ENCODE results near the gene PLSCR1.

PLSCR1 gene

DNA sequence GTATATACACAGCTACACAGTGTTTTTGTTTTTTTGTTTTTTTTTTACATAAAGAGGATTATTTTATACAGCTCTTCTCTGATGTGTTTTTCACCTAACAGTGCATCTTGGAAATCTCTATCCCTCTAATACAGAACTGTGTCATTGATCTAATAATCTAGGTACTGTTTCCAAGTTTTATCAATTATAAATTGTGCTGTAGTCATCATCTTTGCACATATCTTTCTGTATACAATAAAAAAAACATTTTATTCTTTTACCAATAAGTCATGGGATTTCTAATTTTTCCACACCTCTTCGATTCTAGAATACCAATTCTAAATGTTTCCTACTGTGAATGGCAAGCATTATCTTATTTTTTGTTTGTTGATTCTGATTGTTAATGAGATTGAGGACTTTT, 73.4 kb downstream of the PLSCR1 start:
- TF ChIP-seq ZNF70 (CRISPR knock-in tag; IDR thresholded peaks at IDR 0.05) = no peak
- TF ChIP-seq PPARA (CRISPR knock-in tag; IDR thresholded peaks at IDR 0.05; ENCODE audit: borderline replicate concordance) = no peak
- TF ChIP-seq, protein P1, sequence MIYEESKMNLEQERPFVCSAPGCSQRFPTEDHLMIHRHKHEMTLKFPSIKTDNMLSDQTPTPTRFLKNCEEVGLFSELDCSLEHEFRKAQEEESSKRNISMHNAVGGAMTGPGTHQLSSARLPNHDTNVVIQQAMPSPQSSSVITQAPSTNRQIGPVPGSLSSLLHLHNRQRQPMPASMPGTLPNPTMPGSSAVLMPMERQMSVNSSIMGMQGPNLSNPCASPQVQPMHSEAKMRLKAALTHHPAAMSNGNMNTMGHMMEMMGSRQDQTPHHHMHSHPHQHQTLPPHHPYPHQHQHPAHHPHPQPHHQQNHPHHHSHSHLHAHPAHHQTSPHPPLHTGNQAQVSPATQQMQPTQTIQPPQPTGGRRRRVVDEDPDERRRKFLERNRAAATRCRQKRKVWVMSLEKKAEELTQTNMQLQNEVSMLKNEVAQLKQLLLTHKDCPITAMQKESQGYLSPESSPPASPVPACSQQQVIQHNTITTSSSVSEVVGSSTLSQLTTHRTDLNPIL (CRISPR knock-in tag; IDR thresholded peaks at IDR 0.05; ENCODE audit: low read depth) = no peak
- TF ChIP-seq ZNF565 (CRISPR knock-in tag; conservative IDR thresholded peaks at IDR 0.05; ENCODE audit: low read depth) = no peak
- TF ChIP-seq TCF4 (CRISPR knock-in tag; IDR thresholded peaks at IDR 0.05; ENCODE audit: borderline replicate concordance) = no peak
- no peak for TF ChIP-seq ISL1 (CRISPR knock-in tag; IDR thresholded peaks at IDR 0.05)
- ATAC-seq = no peak

DNA sequence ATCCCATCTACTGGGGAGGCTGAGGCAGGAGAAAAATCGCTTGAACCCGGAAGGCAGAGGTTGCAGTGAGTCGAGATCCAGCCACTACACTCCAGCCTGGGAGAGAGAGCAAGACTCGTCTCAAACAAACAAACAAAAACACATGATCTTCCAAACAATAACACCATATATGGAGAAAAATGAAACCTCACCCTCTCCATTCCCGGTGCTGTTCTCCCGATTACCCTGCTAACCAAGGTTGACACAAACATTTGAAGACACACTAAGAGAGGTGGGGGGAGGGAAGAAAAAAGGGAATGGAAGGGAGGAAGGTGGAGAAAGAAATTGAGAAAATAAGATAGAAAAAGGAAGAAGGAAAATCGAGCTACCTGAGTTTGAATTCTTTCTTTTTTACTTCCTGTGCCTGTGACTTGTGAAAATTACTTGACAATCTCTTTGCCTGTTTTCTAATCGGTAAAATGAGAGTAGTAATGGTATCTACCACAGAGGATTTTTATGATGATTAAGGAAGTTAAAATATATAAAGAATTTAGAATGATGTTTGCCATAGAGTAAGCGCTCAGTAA, 73.9 kb downstream of the PLSCR1 start:
- no peak for TF ChIP-seq TCF4 (CRISPR knock-in tag; IDR thresholded peaks at IDR 0.05; ENCODE audit: borderline replicate concordance)
- no peak for TF ChIP-seq ZFP3 (CRISPR knock-in tag; IDR thresholded peaks at IDR 0.05)
- TF ChIP-seq, protein P1 (CRISPR knock-in tag; IDR thresholded peaks at IDR 0.05; ENCODE audit: low read depth) = no peak
- no peak for TF ChIP-seq ZFP30 (CRISPR knock-in tag; IDR thresholded peaks at IDR 0.05)
- TF ChIP-seq TOX (CRISPR knock-in tag; IDR thresholded peaks at IDR 0.05; ENCODE audit: borderline replicate concordance) = no peak
- no peak for TF ChIP-seq ZNF8 (CRISPR knock-in tag; IDR thresholded peaks at IDR 0.05)
- no peak for TF ChIP-seq ZNF70 (CRISPR knock-in tag; IDR thresholded peaks at IDR 0.05)
- no peak for TF ChIP-seq CSDC2 (CRISPR knock-in tag; IDR thresholded peaks at IDR 0.05)
- no peak for TF ChIP-seq BACH2 (CRISPR knock-in tag; IDR thresholded peaks at IDR 0.05; ENCODE audit: borderline replicate concordance)
- no peak for TF ChIP-seq ISL1 (CRISPR knock-in tag; IDR thresholded peaks at IDR 0.05)
- no peak for TF ChIP-seq ESRRG (CRISPR knock-in tag; IDR thresholded peaks at IDR 0.05)
- no peak for ATAC-seq

DNA sequence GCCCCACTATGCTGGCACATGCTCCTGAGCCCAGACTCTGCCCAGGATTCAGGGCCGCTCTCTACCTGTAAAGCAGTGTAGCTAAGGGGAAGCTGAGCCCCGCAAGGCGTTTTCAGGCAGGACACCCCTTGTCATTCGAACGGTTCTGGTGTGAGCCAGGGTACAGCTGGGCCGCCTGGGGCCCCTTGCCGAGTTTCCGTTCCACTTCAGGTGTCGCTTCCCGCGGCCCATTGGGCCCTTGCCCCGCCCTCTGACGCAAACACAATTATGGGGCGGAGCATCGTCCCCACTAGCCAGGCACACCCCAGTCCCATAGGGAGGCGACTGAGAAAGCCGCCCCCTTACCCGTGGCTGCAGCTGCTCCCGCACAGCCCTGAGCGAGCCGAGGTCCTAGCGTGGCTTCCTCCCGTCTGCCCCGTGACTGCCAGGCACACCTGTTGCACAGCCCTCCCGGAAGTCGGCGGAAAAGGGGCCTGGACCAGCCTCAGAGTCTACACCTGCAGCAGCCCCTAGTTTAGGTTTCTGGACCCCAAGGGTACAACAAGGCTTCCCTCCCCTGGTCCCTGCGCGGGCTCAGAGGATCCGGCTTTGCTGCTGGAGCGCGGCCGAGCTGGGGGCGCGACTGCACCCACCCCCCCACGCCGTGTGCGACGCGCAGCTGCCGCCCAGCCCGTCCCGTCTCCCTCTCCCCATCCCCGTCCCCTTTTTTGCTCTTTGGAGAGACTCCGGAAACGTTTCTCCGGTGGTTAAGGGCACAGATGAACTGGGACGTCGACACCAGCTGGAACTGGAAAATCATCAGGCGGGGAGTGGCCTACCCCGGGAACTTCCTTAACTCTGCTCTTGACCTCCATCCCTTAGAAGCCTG, 75.0 kb downstream of the PLSCR1 start, which contains the start of gene PLSCR2:
PLSCR2 (minus strand) TSS at position 412 of the 868 bp plus-strand sequence. CDS start 9,657 bp downstream, outside the sequence.
- TF ChIP-seq ZC3H10 (CRISPR knock-in tag; IDR thresholded peaks at IDR 0.05) (no peak), TOX (CRISPR knock-in tag; IDR thresholded peaks at IDR 0.05; ENCODE audit: borderline replicate concordance) (no peak)
- peak; percentile 76 for ATAC-seq

DNA sequence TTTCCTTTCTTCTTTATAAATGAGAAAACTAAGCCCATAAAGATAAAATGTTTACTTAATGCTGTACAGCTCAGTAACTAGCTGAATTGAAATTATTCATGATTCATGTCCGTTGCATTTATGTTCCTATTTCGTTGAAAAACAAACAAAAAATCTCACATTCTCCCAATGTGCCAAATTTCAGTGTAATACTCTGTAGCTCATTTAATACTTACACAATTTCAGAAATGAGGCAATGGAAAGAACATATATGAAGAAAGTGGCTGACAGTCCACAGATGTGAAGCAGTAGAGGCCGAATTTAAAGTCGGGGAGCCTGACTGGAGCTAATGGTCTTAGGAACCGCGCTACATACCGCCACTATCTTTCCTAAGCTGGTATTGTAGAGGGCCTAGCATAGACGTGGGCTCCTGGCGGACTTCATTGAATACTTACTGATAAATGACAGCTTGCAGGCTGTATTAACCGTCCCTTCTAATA, 75.7 kb downstream of the PLSCR1 start:
- TF ChIP-seq, protein P2, sequence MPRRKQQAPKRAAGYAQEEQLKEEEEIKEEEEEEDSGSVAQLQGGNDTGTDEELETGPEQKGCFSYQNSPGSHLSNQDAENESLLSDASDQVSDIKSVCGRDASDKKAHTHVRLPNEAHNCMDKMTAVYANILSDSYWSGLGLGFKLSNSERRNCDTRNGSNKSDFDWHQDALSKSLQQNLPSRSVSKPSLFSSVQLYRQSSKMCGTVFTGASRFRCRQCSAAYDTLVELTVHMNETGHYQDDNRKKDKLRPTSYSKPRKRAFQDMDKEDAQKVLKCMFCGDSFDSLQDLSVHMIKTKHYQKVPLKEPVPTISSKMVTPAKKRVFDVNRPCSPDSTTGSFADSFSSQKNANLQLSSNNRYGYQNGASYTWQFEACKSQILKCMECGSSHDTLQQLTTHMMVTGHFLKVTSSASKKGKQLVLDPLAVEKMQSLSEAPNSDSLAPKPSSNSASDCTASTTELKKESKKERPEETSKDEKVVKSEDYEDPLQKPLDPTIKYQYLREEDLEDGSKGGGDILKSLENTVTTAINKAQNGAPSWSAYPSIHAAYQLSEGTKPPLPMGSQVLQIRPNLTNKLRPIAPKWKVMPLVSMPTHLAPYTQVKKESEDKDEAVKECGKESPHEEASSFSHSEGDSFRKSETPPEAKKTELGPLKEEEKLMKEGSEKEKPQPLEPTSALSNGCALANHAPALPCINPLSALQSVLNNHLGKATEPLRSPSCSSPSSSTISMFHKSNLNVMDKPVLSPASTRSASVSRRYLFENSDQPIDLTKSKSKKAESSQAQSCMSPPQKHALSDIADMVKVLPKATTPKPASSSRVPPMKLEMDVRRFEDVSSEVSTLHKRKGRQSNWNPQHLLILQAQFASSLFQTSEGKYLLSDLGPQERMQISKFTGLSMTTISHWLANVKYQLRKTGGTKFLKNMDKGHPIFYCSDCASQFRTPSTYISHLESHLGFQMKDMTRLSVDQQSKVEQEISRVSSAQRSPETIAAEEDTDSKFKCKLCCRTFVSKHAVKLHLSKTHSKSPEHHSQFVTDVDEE (CRISPR knock-in tag; IDR thresholded peaks at IDR 0.05) = no peak
- TF ChIP-seq OSR1 (CRISPR knock-in tag; IDR thresholded peaks at IDR 0.05) = no peak
- TF ChIP-seq GLIS3 (CRISPR knock-in tag; IDR thresholded peaks at IDR 0.05) = no peak
- TF ChIP-seq ESRRG (CRISPR knock-in tag; IDR thresholded peaks at IDR 0.05) = no peak
- no peak for TF ChIP-seq ISL1 (CRISPR knock-in tag; IDR thresholded peaks at IDR 0.05)
- no peak for TF ChIP-seq ZNF565 (CRISPR knock-in tag; conservative IDR thresholded peaks at IDR 0.05; ENCODE audit: low read depth)
- no peak for TF ChIP-seq RARB (CRISPR knock-in tag; IDR thresholded peaks at IDR 0.05)
- TF ChIP-seq, protein P3, sequence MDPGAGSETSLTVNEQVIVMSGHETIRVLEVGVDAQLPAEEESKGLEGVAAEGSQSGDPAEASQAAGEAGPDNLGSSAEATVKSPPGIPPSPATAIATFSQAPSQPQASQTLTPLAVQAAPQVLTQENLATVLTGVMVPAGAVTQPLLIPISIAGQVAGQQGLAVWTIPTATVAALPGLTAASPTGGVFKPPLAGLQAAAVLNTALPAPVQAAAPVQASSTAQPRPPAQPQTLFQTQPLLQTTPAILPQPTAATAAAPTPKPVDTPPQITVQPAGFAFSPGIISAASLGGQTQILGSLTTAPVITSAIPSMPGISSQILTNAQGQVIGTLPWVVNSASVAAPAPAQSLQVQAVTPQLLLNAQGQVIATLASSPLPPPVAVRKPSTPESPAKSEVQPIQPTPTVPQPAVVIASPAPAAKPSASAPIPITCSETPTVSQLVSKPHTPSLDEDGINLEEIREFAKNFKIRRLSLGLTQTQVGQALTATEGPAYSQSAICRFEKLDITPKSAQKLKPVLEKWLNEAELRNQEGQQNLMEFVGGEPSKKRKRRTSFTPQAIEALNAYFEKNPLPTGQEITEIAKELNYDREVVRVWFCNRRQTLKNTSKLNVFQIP (CRISPR knock-in tag; IDR thresholded peaks at IDR 0.05; ENCODE audit: borderline replicate concordance, low read depth) = no peak
- no peak for TF ChIP-seq ZC3H10 (CRISPR knock-in tag; IDR thresholded peaks at IDR 0.05)
- TF ChIP-seq BACH2 (CRISPR knock-in tag; IDR thresholded peaks at IDR 0.05; ENCODE audit: borderline replicate concordance) = no peak
- ATAC-seq = peak; percentile 45
